HCEC 1CT (cell line): Measurements from ENCODE around the gene UFL1.

Experiments
- DNase-seq: peaks from one replicate; pipeline ENCODE4 v3.0.0-alpha.2; 2017

Gene UFL1

DNA sequence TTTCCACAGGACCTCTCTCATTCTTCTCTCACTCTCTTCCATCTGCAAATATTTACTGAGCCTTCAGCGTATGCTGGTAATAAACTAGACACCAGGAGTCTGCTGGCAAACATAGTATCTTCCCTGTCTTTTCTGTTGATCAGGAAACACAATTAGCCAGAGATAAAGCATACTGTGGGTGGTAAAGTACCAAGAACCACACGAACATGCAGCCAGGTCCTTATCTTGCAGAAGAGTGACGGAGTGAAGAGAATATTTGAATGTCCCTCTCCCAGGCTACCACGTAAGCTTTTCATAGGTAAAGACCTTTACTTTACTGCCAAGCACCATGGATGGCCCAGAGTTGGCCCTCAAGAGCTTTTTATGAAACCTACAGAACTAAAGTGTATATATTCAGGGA, 54.6 kb downstream of the UFL1 start:
- no peak for DNase-seq

DNA sequence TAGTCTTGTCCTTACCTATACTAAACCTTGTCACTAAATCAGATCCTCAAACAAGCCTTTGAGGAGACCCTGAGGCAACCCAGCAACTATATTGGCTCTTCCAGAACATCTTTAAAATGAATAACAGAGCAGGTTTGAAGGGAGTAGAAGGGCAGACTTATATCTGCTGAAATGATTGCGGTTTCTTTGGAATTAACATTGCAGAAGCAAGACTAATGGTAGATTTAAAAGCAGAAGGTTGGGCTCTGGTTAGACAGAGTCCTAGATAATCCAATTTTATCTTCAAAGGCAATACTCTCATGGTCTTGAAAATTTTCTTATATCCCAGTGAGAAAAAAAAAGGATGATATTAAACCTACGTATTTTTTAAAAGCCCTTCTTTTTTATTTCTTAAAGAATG, 60.4 kb downstream of the UFL1 start:
- DNase-seq = no peak

DNA sequence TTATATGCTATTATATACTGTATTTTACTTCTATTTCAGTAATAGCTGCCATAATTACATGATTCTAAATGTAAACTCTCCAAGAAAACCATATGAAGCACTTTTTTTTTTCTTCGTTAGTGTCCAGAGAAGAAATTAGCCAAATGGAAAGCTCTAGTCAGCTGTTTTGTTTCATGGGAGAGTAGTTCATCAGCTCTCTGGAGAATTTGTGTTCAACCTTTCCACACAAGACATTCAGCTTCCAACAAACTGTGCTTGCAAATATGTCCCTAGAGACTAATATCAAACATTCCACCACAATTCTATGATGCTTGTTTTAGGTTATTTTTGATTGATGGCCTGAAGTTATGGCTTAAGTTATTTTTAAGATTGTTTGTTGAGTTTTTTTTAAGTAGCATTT, 60.8 kb downstream of the UFL1 start:
- DNase-seq = no peak

DNA sequence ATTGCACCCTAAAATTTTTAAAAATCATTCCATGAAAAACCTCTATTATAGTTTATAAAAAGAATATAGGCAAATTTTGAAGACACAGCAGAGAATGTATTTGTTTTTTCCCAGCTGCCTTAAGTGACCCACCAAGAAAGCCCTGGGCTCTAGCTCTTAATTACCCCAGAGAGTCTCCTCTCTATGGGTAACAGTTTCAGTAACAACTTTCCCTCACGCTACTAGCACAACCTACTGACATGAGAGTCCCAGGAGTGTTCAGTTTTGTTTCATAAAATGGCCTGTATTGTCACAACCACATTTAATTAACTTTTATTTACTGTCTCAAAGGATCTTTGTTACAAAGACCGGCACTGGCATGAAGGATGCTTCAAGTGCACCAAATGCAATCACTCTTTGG, 82.8 kb downstream of the UFL1 start:
- DNase-seq = no peak
